Body of pancreas (tissue), 4 donors: ENCODE measurements around the gene EIF3B. TPM values are rescaled to one million over a fixed set of nuclear protein-coding genes. Genes with fewer than 3 reads are reported as not detected.
A peak's percentile ranks its signal among the peaks of the same experiment; 100 is the strongest.

Experiments
- ATAC-seq: fragments of 150-250 bp; one replicate; pipeline ENCODE4 v1.9.1; 2016
- DNase-seq, 4 donors: peaks; one replicate each; pipeline ENCODE4 v3.0.0-alpha.2; 2019
- H3K27ac ChIP-seq, 4 donors: fragments of 200-600 bp; sonication (generic); 1 replicate in 3 of 4; 2 replicates in 1 of 4; pipeline versions ENCODE4 v1.5.1 to v1.6.1; 2016 to 2019; ENCODE audit warnings: mild to moderate bottlenecking in 1 of 4, mixed read lengths in 1 of 4, moderate library complexity in 1 of 4
- H3K27me3 ChIP-seq, 2 donors: fragments of 200-600 bp; sonication (generic); one replicate each; pipeline ENCODE4 v1.6.0; 2016; ENCODE audit warnings: mild to moderate bottlenecking in 1 of 2
- H3K36me3 ChIP-seq, 2 donors: fragments of 200-600 bp; sonication (generic); replicated peaks in 1 of 2; 2 replicates each; pipeline ENCODE4 v1.5.1; 2016; ENCODE audit warnings: low read depth in 2 of 2; ENCODE audit not compliant: insufficient read depth in 1 of 2
- H3K4me1 ChIP-seq: fragments of 200-600 bp; sonication (generic); one replicate; pipeline ENCODE4 v1.6.0; 2016
- H3K4me3 ChIP-seq, 2 donors: fragments of 200-600 bp; sonication (generic); 1 replicate in 1 of 2; 2 replicates in 1 of 2; pipeline ENCODE4 v1.5.1; 2016 to 2019
- H3K9me3 ChIP-seq, 3 donors: fragments of 200-600 bp; sonication (generic); 1 replicate in 2 of 3; 2 replicates in 1 of 3; pipeline ENCODE4 v1.5.1; 2016
- CTCF ChIP-seq, 7 experiments: fragments of 450-650 bp in 4 of 7; fragments of 200-600 bp in 3 of 7; sonication (generic) in 3 of 7; IDR thresholded peaks; one replicate each; pipeline ENCODE4 v1.5.1; 2016 to 2019; ENCODE audit warnings: antibody characterized with exemption in 7 of 7
- POLR2A ChIP-seq, 3 donors: fragments of 450-650 bp; IDR thresholded peaks; one replicate each; pipeline ENCODE4 v1.6.1; 2016; ENCODE audit warnings: antibody characterized with exemption in 3 of 3, mild to moderate bottlenecking in 2 of 3
- WGBS, 2 donors: methylation state at CpG; one replicate each; pipeline ENCODE4 v1.1.5; 2017; 5-methylcytosine and 5-hydroxymethylcytosine counted together
- intact Hi-C: fragments of 100-400 bp; cut with DNase I; formaldehyde crosslinking; loops from one replicate; pipeline ENCODE4 v1.15.1; 2023
- total RNA-seq, 2 donors: library from RNA; depleted of rRNA; stranded (reverse); fragments of >200 nt; gene quantifications; one replicate each; pipeline ENCODE4 v1.1.0, GENCODE V29; 2016

Gene EIF3B
- total RNA-seq, 2 donors from 2014 or later, result 87.2 to 232 TPM

- DNase-seq, result no peak
- no peaks in the 10 kb centered on the region for H3K9me3 ChIP-seq
- no peak for TF ChIP-seq CTCF (IDR thresholded peaks at IDR 0.05)
- TF ChIP-seq POLR2A (IDR thresholded peaks at IDR 0.05), result no peak
- H3K27me3 ChIP-seq, result no peaks in the 10 kb centered on the region
- H3K27ac ChIP-seq, result no peak overlapping the region
- no peak for ATAC-seq
- H3K4me1 ChIP-seq, result peaks cover 17% of the 10 kb centered on the region
- no peak overlapping the region for H3K4me3 ChIP-seq
- no peaks in the 10 kb centered on the region for H3K36me3 ChIP-seq
- intact Hi-C loops, result no loop called here
- WGBS, 2 donors, result 88 to 90% methylated on average over 3 to 4 of the region's 4 CpGs
These were observed 43.9 kb downstream of the EIF3B start for GRCh38 chr7:2398506-2398905.

- Histone ChIP-seq H3K27me3 (no peaks in the 10 kb centered on the region), H3K9me3 (no peaks in the 10 kb centered on the region), H3K36me3 (no peaks in the 10 kb centered on the region), H3K27ac (peak overlapping the region in 3 of 4 donors; percentile 47 to 86 (median 86)), H3K4me1 (peaks cover 26% of the 10 kb centered on the region), H3K4me3 (no peak overlapping the region)
- intact Hi-C loops, result no loop called here
- ATAC-seq (peak; percentile 35), DNase-seq (peak; percentile 85 to 91 (median 89))
- TF ChIP-seq CTCF (IDR thresholded peaks at IDR 0.05), result no peak
- TF ChIP-seq POLR2A (IDR thresholded peaks at IDR 0.05), result no peak
- 10 to 13% methylated on average over 6 of the region's 6 CpGs for WGBS, 2 donors
These were observed 45.4 kb downstream of the EIF3B start for GRCh38 chr7:2399848-2400587.

GRCh38 chr7:2402687-2403013 is 48.0 kb downstream of the EIF3B start:
- H3K9me3 ChIP-seq, result no peaks in the 10 kb centered on the region
- ATAC-seq (no peak), DNase-seq (no peak)
- no peaks in the 10 kb centered on the region for H3K27me3 ChIP-seq
- H3K27ac ChIP-seq, result peak overlapping the region in 2 of 4 donors; percentile 42 to 68
- H3K4me3 ChIP-seq, result peak overlapping the region in 1 of 2 donors; percentile 52
- intact Hi-C loops, result no loop called here
- H3K4me1 ChIP-seq, result peaks cover 37% of the 10 kb centered on the region
- 45 to 54% methylated on average over 6 of the region's 6 CpGs for WGBS, 2 donors
- no peak for TF ChIP-seq CTCF (IDR thresholded peaks at IDR 0.05)
- no peak for TF ChIP-seq POLR2A (IDR thresholded peaks at IDR 0.05)
- no peaks in the 10 kb centered on the region for H3K36me3 ChIP-seq

- DNase-seq, result peak; percentile 97 to 98 (median 97)
- no peaks in the 10 kb centered on the region for H3K27me3 ChIP-seq
- H3K36me3 ChIP-seq, result no peaks in the 10 kb centered on the region
- H3K9me3 ChIP-seq, result no peaks in the 10 kb centered on the region
- peaks cover 37% of the 10 kb centered on the region for H3K4me1 ChIP-seq
- H3K4me3 ChIP-seq, result peak within 1 kb of the TSS; percentile 18 to 90
- H3K27ac ChIP-seq, result peak within 1 kb of the TSS in 3 of 4 donors; percentile 16 to 73 (median 60)
- TF ChIP-seq POLR2A (IDR thresholded peaks at IDR 0.05) (peak in 2 of 3 donors; percentile 42 to 48), CTCF (IDR thresholded peaks at IDR 0.05) (no peak)
- 2% methylated on average over 23 to 58 of the region's 89 CpGs for WGBS, 2 donors
- intact Hi-C loops, result no loop called here
- ATAC-seq, result peak; percentile 94
These were observed 48.5 kb downstream of the EIF3B start, which contains the start of gene CHST12 for GRCh38 chr7:2403014-2403717. CHST12 (plus strand) TSS chr7:2403611; CDS start chr7:2432640, 29,029 bp downstream.
